T-helper 1 cell (primary cell): ENCODE measurements around the gene CACNG4.
A peak's percentile ranks its signal among the peaks of the same experiment; 100 is the strongest.

ENCODE experiments used
- DNase-seq, 5 donors: peaks; one replicate each; pipeline ENCODE4 v3.0.0-alpha.2; 2012 to 2020

CACNG4 gene

DNA sequence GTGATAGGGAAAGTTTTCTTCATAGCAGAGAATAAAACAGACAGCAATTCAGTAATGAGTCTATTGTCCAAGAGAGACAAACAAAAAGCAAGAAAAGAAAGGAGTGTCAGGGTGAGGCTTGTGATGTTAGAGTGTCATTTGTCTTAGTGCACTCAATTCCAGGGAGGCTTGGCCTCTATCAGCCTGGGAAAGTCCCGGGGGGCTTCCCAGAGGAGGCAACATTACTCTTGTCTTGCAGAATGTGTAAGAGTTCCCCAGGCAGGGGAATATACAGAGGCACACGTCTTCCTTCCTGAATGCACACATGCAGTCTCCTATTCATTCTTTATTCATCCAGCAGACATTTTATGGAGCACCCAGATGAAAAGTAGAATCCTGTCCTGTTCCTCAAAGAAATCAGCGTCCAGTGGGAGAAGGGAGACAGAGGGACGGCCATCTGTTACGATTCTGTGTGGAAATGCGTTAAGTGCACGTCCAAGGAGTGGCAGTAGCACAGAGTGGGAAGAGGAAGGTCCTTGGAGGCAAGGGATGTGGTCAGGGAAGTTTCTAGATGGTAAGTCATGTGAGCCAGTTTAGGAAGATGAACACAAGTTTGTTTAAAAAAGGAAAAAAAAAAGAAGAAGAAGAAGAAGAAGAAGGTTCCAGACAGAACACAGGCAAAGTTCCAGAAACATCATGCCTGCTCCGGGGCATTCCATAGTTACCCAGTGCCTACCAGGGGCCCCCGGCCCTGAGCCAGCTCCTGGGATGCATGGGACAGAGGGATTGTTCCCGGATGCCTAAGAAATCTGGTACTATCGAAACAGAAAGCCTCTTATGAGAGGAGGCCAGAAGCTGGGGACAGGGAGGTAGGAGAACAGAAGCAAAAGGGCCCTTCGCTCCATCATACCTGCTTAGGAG is 21.1 kb downstream of the CACNG4 start:
- no peak for DNase-seq

DNA sequence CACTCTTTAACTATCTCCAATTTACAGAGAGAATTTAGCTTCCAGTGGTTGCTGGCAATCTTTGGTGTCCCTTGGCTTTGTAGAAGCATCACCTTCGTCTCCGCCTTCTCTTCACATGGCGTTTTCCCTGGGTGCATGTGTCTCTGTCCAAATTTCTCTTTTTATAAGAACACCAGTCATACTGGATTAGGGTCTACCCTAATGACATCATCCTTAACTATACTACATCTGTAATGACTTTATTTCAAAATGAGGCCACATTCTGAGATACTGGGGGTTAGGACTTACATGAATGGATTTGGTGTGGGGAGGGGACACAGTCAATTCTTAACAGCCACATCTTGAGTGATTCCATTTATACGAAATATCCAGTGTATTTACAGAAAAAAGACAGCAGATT is 22.2 kb downstream of the CACNG4 start:
- DNase-seq, result no peak

DNA sequence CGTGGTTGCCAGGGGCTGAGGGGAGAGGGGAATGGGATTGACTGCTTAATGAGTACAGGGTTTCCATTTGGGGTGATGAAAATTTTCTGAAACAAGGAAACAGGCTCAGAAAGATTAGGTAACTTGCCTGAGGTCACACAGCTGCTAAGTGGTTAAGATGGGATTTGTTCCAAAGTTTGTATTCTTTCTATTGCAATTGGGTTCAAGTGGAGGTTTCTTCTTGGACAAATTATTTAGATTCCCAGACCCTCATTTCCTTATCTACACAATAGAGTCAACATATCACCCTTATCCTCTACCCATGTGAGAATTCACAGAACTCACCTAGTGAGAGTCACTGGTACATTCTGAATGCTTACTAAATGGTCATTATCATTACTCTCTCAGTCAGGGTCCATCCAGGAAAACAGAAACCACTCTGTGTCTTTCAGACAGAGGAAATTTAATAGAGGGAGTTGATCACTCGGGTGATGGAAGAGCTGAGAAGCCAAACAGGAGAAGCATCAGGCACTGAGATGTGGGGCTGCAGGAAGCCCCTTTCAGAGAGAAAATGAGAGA is 22.6 kb downstream of the CACNG4 start:
- no peak for DNase-seq

DNA sequence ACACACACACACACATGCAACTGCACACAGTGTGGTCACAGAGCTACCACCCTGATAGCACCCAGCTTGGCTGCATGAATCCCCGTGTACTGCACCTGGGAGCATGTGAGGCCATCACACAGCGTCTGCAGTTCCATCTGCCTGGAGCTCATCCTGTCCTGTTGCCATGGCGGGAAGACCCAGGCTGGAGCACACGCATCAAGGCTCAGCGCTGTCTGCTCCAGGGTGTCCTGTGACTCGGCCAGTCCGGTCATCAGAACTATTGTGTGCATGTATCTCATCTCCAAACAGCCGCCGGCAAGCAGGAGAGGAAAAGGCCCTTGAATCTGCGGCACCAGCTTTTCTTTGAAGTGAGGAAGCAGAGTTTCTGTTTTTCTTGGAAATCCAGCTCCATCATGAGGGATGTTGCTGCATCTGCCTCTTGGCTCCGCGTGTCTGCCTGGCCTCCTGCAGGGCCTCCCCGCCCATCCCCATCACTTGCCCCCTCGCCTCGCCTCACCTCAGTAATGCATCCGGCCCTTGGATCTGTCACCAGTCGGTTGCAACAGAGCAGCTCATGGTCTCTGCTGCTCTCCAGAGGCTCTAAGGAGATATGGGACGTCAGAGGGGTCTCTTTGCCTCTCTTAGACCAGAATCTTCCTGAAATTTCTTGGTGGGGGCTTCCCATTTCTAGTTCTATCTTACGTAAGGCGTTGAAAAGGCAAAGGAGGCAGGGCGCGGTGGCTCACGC is 23.7 kb downstream of the CACNG4 start:
- DNase-seq, result peak in 1 of 5 donors; percentile 6

DNA sequence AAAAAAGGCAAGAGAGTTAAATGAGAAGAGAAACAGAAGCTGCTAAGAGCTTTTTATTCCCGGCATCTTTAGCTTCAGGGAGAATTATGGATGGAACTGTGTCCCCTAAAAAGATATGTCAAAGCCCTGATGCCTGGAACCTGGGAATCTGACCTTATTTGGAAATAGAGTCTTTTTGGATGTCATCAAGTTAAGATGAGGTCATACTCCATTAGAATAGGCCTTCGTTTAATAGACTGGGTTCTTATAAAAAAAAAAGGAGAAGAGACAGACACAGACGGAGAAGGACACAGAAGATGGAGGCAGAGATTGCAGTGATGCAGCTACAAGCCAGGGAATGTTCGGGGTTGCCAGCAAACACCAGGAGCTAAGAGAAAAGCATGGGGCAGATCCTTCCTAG is 24.6 kb downstream of the CACNG4 start:
- DNase-seq, result no peak

DNA sequence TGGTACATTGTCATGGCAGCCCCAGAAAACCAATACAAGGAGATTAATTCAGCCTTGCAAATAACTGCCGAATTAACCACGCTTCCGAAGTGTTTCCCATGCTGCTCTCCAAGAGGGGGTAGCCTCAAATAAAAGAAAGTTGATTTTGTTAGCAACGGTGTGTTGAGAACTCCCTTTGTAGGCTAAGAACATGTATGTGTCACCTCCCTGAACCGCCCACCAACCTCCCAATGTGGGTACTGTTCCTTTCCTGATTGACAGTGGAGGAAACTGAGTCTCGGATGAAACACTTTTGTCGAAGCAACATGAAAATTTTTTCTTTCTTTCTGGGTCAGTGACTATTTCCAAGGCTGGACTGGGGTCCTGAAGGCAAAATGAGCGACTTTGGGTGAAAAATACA is 25.1 kb downstream of the CACNG4 start:
- no peak for DNase-seq

DNA sequence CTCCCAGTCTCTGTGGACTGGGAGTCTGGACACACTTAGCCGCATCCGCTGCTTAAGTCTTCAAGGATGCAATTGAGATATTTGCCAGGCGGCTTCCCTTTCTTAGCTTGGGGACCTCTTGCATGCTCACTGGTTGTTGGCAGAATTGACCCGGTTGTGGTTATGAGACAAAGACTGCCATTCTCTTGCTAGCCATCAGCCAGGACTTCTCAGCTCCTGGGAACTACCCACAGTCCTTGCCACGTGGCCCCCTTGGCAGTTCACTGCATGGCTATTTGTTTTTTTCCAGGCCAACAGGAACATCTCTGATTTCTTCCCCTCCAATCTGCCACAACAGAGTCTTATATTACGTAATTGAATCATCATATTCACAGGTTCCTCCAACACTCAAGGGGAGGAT is 25.5 kb downstream of the CACNG4 start:
- DNase-seq, result no peak

DNA sequence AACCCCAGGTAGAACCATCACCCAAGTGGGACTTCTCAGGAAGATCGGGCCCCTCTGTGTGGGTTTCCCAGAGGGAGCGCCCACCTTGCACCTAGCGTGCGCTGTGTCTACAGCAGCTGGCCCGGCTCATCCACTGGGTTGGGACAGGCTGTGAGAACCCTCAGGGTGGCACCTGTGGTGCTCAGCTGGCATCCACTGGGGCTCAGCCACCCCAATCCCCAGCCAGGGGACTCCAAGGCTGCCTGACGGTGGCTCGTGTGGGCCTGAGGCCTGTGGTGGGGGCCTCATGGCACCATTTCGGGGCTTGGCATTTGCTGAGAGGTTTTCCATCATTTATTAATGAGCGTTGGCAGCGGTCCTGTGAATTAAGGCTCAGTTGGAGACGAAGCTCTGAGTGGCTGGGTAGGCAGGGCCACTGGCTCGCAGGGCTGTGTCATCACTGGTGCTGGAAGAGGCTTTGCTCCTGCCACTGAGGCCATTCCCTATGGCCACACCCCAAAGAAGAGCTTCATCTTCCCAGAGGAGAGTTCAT is 28.5 kb downstream of the CACNG4 start:
- no peak for DNase-seq

DNA sequence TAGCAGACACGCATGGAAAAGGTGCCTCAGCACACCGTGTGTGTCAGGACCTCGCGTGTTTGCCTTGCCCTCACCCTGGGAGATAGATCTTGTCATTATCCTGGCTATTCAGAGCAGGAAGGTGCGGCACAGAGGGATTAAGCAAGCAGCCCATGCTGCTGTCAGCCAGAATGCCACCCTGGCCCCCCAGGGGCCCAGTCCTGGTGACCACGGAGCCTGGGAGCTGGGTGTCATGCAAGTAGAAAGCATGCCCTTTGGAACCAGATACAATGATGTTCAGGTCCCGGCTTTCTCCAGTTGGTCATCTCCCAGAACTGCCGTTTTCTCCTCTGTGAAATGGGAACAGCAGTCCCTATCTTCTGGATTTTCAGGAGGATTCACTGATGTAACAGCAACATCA is 29.9 kb downstream of the CACNG4 start:
- DNase-seq, result no peak

DNA sequence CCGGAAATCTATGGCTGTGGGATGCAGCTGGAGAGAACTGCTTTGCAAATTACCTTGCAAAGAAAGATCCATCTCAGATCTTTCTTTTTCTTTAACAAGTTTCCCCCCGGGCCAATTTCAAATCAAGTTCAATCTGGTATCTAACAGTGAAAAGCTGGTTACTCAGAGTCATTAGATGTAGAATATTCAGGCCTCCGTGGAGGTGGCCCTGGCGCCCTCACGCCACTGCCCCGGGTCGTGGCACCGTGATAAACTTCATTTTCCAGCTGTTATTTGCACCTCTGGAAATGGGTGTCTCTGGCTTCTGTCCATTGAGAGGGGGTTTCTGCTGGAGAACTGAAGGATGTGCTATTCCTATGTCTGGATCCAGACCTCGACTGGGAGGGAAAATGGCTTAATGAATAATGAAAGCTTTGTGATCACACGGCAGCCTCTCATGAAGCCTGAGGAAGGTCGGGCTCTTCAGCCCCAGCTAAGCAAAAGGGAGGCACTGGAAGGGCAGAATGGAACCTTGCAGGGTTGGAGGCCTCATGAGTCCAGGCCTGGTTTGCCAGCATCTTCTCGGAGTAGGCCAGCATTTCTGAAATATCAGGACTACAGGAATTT is 30.5 kb downstream of the CACNG4 start:
- no peak for DNase-seq

DNA sequence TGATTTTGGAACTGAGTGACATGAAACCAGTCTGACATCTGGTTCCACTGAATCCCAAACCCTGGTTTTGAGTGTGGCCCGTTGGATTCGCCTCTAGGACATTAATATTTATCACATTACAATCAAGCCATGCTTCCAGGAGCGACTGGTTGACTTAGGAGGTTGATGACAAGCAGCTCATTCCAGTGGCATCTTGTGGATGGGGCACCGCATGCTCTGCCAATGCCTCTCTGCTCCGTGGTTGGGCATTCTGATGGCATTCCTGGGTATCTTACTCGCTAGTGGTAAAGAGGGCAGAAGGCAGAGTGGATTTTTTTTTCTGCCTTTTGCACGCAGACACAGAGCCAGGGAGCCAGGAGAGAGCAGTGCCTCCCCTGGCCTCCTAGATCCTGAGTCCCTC is 31.4 kb downstream of the CACNG4 start:
- DNase-seq, result no peak

DNA sequence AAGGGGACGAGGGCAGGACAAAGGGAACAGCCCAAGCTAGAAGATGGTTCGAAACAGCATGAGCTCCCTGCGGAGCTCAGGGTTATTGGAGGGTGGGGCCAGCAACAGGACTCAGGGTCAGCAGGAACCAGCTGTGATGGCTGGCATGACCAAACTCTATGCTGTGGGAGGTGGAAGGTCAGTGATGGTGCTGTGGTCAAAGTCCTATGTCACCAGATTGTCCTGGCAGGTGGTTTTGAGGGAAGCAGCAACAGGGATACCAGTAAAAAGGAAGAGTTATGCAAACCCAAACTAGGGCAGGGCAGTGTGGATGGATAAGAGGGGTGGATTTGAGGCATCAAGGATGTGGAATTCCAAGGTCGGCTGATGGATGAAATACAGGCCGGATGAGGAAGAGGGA is 32.4 kb downstream of the CACNG4 start:
- no peak for DNase-seq

DNA sequence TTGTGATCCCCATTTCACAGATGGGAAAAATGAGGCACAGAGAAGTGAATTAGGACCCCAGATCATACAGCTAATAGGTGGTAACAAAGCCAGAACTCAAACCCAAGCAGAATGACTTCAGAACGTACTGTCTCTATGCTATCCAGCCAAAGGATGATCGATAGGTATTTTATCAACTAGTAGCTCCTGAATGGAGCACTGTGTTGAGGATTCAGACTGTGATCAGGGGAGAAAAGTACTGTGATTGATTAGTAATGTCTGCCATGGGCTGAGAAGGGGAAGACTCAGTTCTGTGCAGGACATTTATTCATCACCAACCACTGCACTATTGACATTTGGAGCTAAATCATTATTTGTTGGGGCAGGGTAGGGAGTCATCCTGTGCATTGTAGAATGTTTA is 38.7 kb downstream of the CACNG4 start:
- no peak for DNase-seq

DNA sequence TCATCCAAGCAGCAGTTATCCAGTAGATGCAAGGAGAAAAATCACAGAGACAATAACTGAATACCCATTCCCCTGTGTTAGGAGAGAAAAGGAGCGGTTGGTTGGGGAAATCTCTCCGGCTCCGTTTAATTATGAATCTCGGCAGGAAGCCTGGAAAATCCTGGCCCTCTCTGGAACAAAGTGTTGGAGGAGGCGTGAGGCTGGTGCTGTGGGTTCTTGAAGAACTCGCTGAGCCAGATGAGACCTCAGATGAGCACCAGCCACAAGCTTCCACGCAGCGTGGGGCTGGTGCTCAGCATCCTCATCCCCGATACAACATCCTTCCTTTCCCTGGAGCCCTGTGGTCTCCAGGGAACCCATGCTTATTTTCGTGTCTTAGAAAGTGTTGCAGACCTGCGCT is 39.7 kb downstream of the CACNG4 start:
- DNase-seq, result no peak

DNA sequence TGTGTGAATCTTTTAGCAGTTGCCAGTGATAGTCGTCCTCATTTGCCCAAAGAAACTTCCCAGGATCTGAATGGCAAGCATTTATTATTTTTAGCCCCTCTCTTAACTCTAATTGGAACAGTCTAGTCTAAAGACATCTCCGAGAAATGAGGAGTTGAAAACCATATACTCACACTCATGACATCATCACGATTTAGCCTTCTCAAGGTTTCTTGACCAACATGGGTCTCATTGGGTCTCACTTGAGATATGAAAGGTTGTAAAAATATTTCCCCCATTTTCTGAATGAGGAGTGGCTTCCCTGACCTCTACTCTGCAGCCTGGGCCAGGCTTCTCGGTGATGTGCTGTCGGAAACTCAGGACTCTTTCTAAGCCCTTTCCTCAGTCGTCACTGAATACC is 42.8 kb downstream of the CACNG4 start:
- no peak for DNase-seq

DNA sequence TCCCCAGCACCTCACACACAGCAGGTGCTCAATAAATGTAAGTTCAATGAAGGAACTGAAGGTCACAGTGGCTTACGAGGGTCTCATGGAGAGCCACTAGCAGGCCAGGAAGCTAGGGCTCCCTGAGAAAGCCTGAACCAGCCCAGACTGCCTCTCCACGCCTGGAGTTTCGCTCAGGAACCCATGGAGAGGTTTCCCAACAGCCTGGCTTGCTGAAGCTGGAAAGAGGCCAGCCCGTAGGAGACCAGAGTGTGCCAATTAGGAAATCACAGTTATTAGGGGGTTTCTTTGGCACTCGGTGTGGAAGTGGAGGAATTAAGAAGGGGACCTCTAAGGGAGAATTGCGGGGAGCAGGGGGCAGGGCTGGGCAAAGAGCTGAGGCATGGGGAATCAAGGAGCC is 43.6 kb downstream of the CACNG4 start:
- no peak for DNase-seq

DNA sequence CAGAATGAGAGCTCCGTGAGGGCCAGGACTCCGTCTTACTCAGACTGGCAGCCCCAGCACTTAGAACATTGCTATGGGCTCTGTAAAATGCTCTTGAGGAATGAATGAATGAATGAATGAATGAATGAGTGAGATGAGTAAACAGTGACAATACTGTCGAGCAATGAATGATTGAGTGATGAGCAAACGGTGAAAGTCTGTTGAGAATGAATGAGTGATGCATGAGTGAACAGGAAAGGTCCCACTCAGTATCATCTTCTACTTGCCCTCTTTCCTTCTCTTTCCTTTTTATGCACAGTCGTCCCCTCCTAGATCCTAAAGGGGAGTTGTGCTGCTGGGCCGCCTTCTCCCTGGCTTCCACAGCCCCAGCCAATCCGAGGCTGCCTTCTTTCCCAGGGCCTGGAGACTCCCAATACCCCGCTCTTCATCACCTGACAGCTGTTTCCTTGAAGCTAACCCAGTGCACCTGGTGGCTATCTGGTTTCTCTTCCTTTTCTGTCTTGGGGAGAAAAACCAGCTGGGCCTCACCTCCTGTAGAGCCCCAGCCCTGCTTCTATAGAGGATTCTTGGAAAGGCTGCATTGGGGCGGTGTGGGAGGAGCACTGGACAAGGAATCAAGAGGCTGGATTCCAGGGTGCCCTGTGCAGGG is 47.1 kb downstream of the CACNG4 start:
- DNase-seq, result no peak

DNA sequence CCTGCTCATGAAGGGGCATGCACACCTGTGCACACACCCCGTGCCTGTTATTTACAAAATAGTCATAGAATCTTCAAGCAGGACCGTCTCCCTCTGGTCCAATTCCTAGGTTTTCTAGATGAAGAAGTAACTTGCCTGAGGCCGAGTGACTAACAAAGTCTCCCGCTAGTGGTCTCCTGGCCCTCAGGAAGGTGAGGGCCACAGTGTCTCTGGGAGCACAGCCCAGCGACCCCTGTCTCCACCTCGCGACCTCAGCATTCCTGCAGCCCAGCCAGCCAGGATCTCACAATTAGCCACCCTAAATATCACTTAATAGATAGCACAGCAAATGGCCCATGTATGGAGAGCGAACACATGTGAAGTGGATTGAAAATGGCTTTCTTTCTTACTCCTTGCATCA is 49.4 kb downstream of the CACNG4 start:
- no peak for DNase-seq

DNA sequence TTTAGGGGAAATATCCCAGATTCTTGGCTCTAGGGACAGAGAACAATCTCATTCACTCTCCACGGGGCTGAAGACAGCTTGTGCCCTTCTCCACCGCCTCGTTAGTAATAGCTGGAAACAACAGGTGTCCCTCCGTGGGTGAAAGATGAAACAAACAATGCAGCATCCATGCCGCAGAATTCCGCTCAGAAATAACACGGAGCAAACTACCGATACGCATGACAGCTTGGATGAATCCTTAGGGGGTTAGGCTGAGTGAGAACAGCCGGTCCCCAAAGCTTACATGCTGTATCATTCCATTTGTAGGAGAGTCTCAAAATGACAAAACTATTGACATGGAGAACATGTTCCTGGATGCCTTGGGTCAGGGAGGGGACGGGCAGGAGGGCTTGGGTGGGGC is 50.5 kb downstream of the CACNG4 start:
- no peak for DNase-seq

DNA sequence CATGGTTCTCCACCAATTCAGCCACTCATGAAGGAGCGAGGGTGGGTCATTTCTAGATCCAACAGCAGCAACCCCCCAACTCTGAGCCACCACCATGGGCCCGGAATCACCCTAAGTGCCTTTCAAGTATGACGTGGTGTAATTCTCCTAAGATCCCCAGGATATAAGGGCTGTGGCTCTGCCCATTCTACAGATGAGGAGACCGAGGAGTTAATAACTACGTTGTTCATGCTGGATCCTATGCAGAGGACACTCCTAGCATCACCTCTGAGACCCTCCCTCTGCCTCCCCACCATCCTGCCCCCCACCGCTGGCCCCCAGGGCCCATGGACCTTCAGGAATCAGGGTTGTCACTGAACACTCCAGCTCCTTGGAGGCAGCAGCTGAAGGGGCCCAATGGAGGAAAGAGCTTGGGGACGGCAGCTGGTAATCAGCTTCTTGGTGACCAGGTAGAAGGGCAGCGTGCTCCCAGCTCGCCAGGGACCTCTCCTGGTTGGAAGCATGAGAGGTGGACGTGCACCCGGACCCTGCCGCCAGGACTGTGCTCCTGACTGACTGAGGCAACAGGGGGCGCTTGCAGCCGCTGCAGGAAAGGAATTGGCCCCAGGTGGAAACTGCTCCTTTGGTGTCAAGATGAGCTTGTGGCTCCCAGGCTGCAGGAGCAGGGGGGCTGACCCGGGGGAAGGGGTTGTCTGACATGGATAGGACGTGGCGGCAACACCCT is 51.7 kb downstream of the CACNG4 start:
- no peak for DNase-seq

DNA sequence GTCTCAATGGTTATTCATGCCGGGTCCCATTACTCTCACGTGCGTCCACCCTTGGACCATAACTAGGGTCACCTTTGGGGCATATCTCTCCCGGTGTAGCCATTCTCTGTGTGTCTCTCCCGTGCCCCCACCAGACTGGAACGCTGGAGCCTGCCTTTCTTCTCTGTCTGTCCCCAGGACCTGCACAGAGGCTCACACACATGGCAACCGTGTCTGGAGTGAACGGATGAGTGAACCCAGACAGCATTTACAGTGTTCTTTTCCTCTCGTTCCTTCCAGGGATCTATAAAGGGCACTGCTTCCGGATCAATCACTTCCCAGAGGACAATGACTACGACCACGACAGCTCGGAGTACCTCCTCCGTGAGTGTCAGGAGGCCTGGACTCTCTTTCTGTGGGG is 53.4 kb downstream of the CACNG4 start:
- no peak for DNase-seq
